Adrenal gland (tissue), 12 donors: ENCODE results near the gene SEMA3E. TPM values are rescaled to one million over a fixed set of nuclear protein-coding genes. Genes with fewer than 3 reads are reported as not detected.

Experiments used
- DNase-seq, 7 donors: peaks; one replicate each; pipeline ENCODE4 v3.0.0-alpha.2; 2019 to 2020
- H3K27ac ChIP-seq, 5 donors: fragments of 200-600 bp; sonication (generic) in 4 of 5; 1 replicate in 3 of 5; 2 replicates in 2 of 5; pipeline versions ENCODE4 v1.5.1 to v1.8.0; 2016 to 2020; ENCODE audit warnings: mild to moderate bottlenecking in 1 of 5
- H3K27me3 ChIP-seq: fragments of 200-600 bp; 2 replicates; pipeline ENCODE4 v1.8.0; 2021
- H3K36me3 ChIP-seq, 2 donors: fragments of 200-600 bp; replicated peaks in 1 of 2; 1 replicate in 1 of 2; 2 replicates in 1 of 2; pipeline versions ENCODE4 v1.5.1 to v1.8.0; 2018 to 2022
- H3K4me1 ChIP-seq, 2 donors: fragments of 200-600 bp; replicated peaks in 1 of 2; 1 replicate in 1 of 2; 2 replicates in 1 of 2; pipeline versions ENCODE4 v1.5.1 to v1.8.0; 2018 to 2021
- H3K4me3 ChIP-seq, 4 donors: fragments of 200-600 bp; sonication (generic) in 3 of 4; one replicate each; pipeline ENCODE4 v1.5.1; 2016 to 2018
- H3K9me3 ChIP-seq, 3 donors: fragments of 200-600 bp; sonication (generic) in 1 of 3; replicated peaks in 1 of 3; 1 replicate in 2 of 3; 2 replicates in 1 of 3; pipeline versions ENCODE4 v1.5.1 to v1.8.0; 2016 to 2021
- CTCF ChIP-seq, 6 experiments: fragments of 450-650 bp in 4 of 6; fragments of 200-600 bp in 2 of 6; sonication (generic) in 1 of 6; IDR thresholded peaks; 1 replicate in 5 of 6; 2 replicates in 1 of 6; pipeline versions ENCODE4 v1.5.1 to v1.8.0; 2016 to 2021; ENCODE audit warnings: antibody characterized with exemption in 6 of 6, mild to moderate bottlenecking in 2 of 6, moderate library complexity in 1 of 6
- POLR2A ChIP-seq, 2 donors: fragments of 450-650 bp; IDR thresholded peaks; one replicate each; pipeline ENCODE4 v1.6.1; 2017; ENCODE audit warnings: antibody characterized with exemption in 2 of 2, mild to moderate bottlenecking in 2 of 2, moderate library complexity in 1 of 2
- WGBS, 4 donors: extraction: QIAGEN DNeasy Blood & Tissue Kit in 2 of 4; methylation state at CpG; one replicate each; pipeline versions ENCODE4 v1.1.5 to v1.1.7; 2013 to 2017; 5-methylcytosine and 5-hydroxymethylcytosine counted together
- intact Hi-C, 2 donors: fragments of 100-400 bp; cut with DNase I; formaldehyde crosslinking; loops; one replicate each; pipeline versions ENCODE4 v1.14.1 to v1.15.0; 2022 to 2023
- polyA plus RNA-seq, 3 donors: library from polyadenylated mRNA; stranded (reverse); fragments of 200-250 nt in 2 of 3; fragments of 350-450 nt in 1 of 3; fragmentation: Illumina TruSeq in 1 of 3; extraction: RNeasy Lipid Tissue Mini Kit (QIAGEN cat#74804) in 1 of 3; gene quantifications; one replicate each; pipeline ENCODE4 v1.2.3, GENCODE V29; 2013 to 2014
- small RNA-seq, 2 donors: library from RNA; depleted of rRNA; stranded (forward); fragments of <200 nt; gene quantifications; one replicate each; pipeline ENCODE3, GENCODE V24; 2016
- total RNA-seq, 9 donors: library from RNA; depleted of rRNA in 4 of 9; stranded (reverse); fragments of >200 nt in 4 of 9; fragments of 120-200 nt in 1 of 9; fragmentation: NEBNext Ultra II Directional in 1 of 9; extraction: Animal tissue kit (Norgen Biotek cat#: 25700) in 1 of 9; gene quantifications; one replicate each; pipeline versions ENCODE4 v1.1.0 to v1.2.4, GENCODE V29; 2013 to 2023
- donor health status: healthy with polysubstance abuse.
- donor health status: Bipolar disorder and iron deficiency.
- donor health status: DM: yes; HTN: yes; CAD: no.
- donor health status: DM: no; HTN: no; CAD: no.
- donor health status: DM: no; HTN: no; CAD: no.
- donor health status: DM: yes; HTN: yes; CAD: no.

SEMA3E gene
- total and polyA plus RNA-seq, 12 donors, result 0.09 to 0.58 (median 0.16) TPM; not detected in 4

- intact Hi-C loops, result no loop called here
- 75 to 98% (median 80%) methylated on average over 2 of the region's 2 CpGs for WGBS, 4 donors
These were observed 324.3 kb downstream of the SEMA3E start for GRCh38 chr7:83324596-83324995.

GRCh38 chr7:83321011-83321410, 327.9 kb downstream of the SEMA3E start:
- Histone ChIP-seq H3K4me1 (no peaks in the 10 kb centered on the region), H3K27ac (no peak overlapping the region), H3K27me3 (no peaks in the 10 kb centered on the region), H3K9me3 (peaks cover 0 to 7% (median 0%) of the 10 kb centered on the region in 3 donors), H3K36me3 (no peaks in the 10 kb centered on the region), H3K4me3 (no peak overlapping the region)
- no peak for DNase-seq
- TF ChIP-seq CTCF (IDR thresholded peaks at IDR 0.05), result no peak
- TF ChIP-seq POLR2A (IDR thresholded peaks at IDR 0.05), result no peak
- intact Hi-C loops, result no loop called here
- 58 to 73% (median 63%) methylated on average over 1 of the region's 1 CpG for WGBS, 4 donors

More at GRCh38 chr7:83324596-83324995, 324.3 kb downstream of the SEMA3E start:
- Histone ChIP-seq H3K27me3 (no peaks in the 10 kb centered on the region), H3K4me1 (no peaks in the 10 kb centered on the region), H3K4me3 (no peak overlapping the region), H3K9me3 (peaks cover 0 to 7% (median 0%) of the 10 kb centered on the region in 3 donors), H3K36me3 (no peaks in the 10 kb centered on the region), H3K27ac (no peak overlapping the region)
- no peak for DNase-seq
- no peak for TF ChIP-seq CTCF (IDR thresholded peaks at IDR 0.05)
- TF ChIP-seq POLR2A (IDR thresholded peaks at IDR 0.05), result no peak

GRCh38 chr7:83313931-83314330, 335.0 kb downstream of the SEMA3E start:
- intact Hi-C loops, result no loop called here
- Histone ChIP-seq H3K36me3 (no peaks in the 10 kb centered on the region), H3K27me3 (no peaks in the 10 kb centered on the region), H3K4me3 (no peak overlapping the region), H3K27ac (no peak overlapping the region), H3K9me3 (no peaks in the 10 kb centered on the region), H3K4me1 (no peaks in the 10 kb centered on the region)
- no peak for DNase-seq
- 75 to 91% (median 84%) methylated on average over 1 of the region's 1 CpG for WGBS, 4 donors
- no peak for TF ChIP-seq POLR2A (IDR thresholded peaks at IDR 0.05)
- TF ChIP-seq CTCF (IDR thresholded peaks at IDR 0.05), result no peak

Small RNA genes within 50 kb of the gene (small RNA-seq; reads per million reads assigned to genes)
- 0 reads per million in 2 donors for gene AC079987.1
